PC-3 (cell line): Measurements from ENCODE around the gene PLA2G4B. TPM values are rescaled to one million over a fixed set of nuclear protein-coding genes. Genes with fewer than 3 reads are reported as not detected.

Experiments
- ATAC-seq: fragments of 200-7000 bp; cut with Tn5 transposase; 2 replicates; pipeline ENCODE4 v1.9.1; 2020; ENCODE audit warnings: mild to moderate bottlenecking, moderate library complexity
- BruUV-seq: library from RNA; stranded (reverse); fragments of 400-500 nt; replicated peaks from 2 replicates; lab custom pipeline; 2021; lab: Mats Ljungman, UMichigan
- CTCF ChIA-PET: fragments of 300-600 bp; sonication (Branson Sonifier 250); formaldehyde crosslinking; loops from one replicate; lab custom pipeline; 2022; ENCODE audit warnings: antibody characterized with exemption; lab: Charles Lee
- POLR2A ChIA-PET: fragments of 300-600 bp; sonication (Branson Sonifier 250); formaldehyde crosslinking; loops from one replicate; lab custom pipeline; 2022; ENCODE audit warnings: antibody characterized with exemption; ENCODE audit not compliant: unreplicated experiment; lab: Charles Lee
- DNase-seq: peaks from one replicate; pipeline ENCODE4 v3.0.0-alpha.2; 2015
- H2AFZ ChIP-seq: fragments of 300-600 bp; sonication (generic); 2 replicates; pipeline ENCODE4 v1.6.0; 2016; ENCODE audit warnings: antibody characterized with exemption, low read length
- H3F3A ChIP-seq: fragments of 300-600 bp; sonication (generic); one replicate; pipeline ENCODE4 v1.6.0; 2017; ENCODE audit warnings: antibody characterized with exemption, low read length, control low read depth, mild to moderate bottlenecking; ENCODE audit not compliant: unreplicated experiment
- H3K27ac ChIP-seq: fragments of 300-600 bp; sonication (generic); 2 replicates; pipeline ENCODE4 v1.5.1; 2016; ENCODE audit warnings: mild to moderate bottlenecking, low read length
- H3K27me3 ChIP-seq: fragments of 300-600 bp; sonication (generic); 2 replicates; pipeline ENCODE4 v1.6.1; 2016; ENCODE audit warnings: low read length, mixed read lengths
- H3K36me3 ChIP-seq: fragments of 300-600 bp; sonication (generic); 2 replicates; pipeline ENCODE4 v1.6.1; 2016; ENCODE audit warnings: low read depth, mixed run types, low read length, mixed read lengths
- H3K4me1 ChIP-seq: fragments of 300-600 bp; sonication (generic); 2 replicates; pipeline ENCODE4 v1.5.1; 2016; ENCODE audit warnings: low read length; ENCODE audit not compliant: insufficient read depth
- H3K4me2 ChIP-seq: fragments of 300-600 bp; sonication (generic); 2 replicates; pipeline ENCODE4 v1.6.0; 2016; ENCODE audit warnings: low read length
- H3K4me3 ChIP-seq: fragments of 300-600 bp; sonication (generic); 2 replicates; pipeline ENCODE4 v1.5.1; 2016; ENCODE audit warnings: mild to moderate bottlenecking, low read length, mixed read lengths
- H3K79me2 ChIP-seq: fragments of 300-600 bp; sonication (generic); 2 replicates; pipeline ENCODE4 v1.6.1; 2017; ENCODE audit warnings: low read length, mixed read lengths
- H3K9ac ChIP-seq: fragments of 300-600 bp; sonication (generic); 2 replicates; pipeline ENCODE4 v1.6.0; 2016; ENCODE audit warnings: mild to moderate bottlenecking, low read length
- H3K9me2 ChIP-seq: fragments of 300-600 bp; sonication (generic); replicated peaks from 2 replicates; pipeline ENCODE4 v1.6.1; 2016; ENCODE audit warnings: mixed run types, low read length, mixed read lengths
- H3K9me3 ChIP-seq: fragments of 300-600 bp; sonication (generic); 2 replicates; pipeline ENCODE4 v1.6.1; 2016; ENCODE audit warnings: low read length, mixed read lengths
- H4K20me1 ChIP-seq: fragments of 300-600 bp; sonication (generic); 2 replicates; pipeline ENCODE4 v1.6.1; 2016; ENCODE audit warnings: low read length, mixed read lengths
- EZH2 ChIP-seq: fragments of 300-600 bp; sonication (generic); IDR thresholded peaks from one replicate; pipeline ENCODE4 v1.6.1; 2017; ENCODE audit warnings: antibody characterized with exemption, mild to moderate bottlenecking, low read length; ENCODE audit not compliant: unreplicated experiment
- EZH2phosphoT487 ChIP-seq: fragments of 300-600 bp; sonication (generic); IDR thresholded peaks from 2 replicates; pipeline ENCODE4 v1.6.1; 2018; ENCODE audit warnings: mild to moderate bottlenecking, antibody characterized with exemption, low read length, borderline replicate concordance
- intact Hi-C: fragments of 100-400 bp; cut with micrococcal nuclease; formaldehyde crosslinking; loops from 2 replicates; pipeline ENCODE4 v1.9.0; 2023
- total RNA-seq: library from RNA; depleted of rRNA; stranded (reverse); fragments of >200 nt; gene quantifications from 2 replicates; pipeline ENCODE4 v1.2.3, GENCODE V29; 2014
- TF ChIP-seq, protein P1 (sequence below): fragments of 300-600 bp; sonication (generic); conservative IDR thresholded peaks from 2 replicates; pipeline ENCODE4 v1.5.1; 2017; ENCODE audit warnings: antibody characterized with exemption, low read depth, mild to moderate bottlenecking, low read length

The PLA2G4B gene
- total RNA-seq, 1 experiment from 2014 or later, result 12.2 TPM

DNA sequence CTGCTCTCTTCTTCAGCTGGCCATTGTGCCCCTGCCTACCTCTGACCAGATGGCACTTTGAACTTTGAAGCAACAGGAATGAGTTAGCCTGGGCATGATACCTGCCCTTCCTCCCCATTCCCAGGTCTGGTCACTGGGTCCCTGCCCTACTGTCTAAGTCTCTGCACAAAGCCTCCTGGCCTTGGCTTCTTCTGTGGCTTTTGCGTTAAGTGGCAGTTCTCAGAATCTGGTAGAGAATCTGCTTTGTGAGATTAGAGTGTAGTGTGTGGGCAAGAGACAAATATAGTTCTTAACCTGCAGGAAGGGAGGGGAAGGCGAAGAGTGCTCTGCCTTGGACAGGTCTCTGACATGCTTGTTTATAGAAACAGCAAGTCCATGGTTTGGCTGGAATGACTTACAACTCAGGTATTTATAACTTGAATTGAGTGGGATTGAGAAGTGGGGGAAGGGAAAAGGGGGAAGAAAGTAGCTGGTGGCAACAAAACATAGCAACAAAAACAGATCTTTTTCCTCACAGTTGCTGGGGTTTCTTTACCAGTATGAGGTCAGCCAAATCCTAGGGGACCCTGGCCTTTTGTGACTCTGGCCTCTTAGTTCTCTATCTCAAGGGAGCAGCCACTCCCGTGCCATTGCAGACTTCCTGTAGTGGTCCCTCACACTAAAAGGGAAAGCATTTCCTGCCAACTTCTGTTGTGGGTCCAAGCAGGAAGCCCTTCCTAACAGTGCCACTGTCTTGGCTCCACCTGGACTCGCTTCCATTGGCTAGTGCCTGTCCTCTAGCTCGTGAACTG is 47.7 kb upstream of the PLA2G4B start:
- peak overlapping the region; percentile 18 for H3K9ac ChIP-seq
- peak overlapping the region; percentile 75 for H3K4me2 ChIP-seq
- TF ChIP-seq, protein P1, sequence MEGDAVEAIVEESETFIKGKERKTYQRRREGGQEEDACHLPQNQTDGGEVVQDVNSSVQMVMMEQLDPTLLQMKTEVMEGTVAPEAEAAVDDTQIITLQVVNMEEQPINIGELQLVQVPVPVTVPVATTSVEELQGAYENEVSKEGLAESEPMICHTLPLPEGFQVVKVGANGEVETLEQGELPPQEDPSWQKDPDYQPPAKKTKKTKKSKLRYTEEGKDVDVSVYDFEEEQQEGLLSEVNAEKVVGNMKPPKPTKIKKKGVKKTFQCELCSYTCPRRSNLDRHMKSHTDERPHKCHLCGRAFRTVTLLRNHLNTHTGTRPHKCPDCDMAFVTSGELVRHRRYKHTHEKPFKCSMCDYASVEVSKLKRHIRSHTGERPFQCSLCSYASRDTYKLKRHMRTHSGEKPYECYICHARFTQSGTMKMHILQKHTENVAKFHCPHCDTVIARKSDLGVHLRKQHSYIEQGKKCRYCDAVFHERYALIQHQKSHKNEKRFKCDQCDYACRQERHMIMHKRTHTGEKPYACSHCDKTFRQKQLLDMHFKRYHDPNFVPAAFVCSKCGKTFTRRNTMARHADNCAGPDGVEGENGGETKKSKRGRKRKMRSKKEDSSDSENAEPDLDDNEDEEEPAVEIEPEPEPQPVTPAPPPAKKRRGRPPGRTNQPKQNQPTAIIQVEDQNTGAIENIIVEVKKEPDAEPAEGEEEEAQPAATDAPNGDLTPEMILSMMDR, result no peak
- TF ChIP-seq EZH2 (no peak), EZH2phosphoT487 (no peak)
- no peaks in the 10 kb centered on the region for H3K9me3 ChIP-seq
- no peaks in the 10 kb centered on the region for H3K9me2 ChIP-seq
- H3K27me3 ChIP-seq, result no peaks in the 10 kb centered on the region
- H3F3A ChIP-seq, result no peaks in the 10 kb centered on the region
- intact Hi-C loops, result loop anchor here (2.0 kb wide), 1 partner anchor 16 kb away; the partner anchor contains the start of gene MAPKBP1
- H3K79me2 ChIP-seq, result peaks cover 75% of the 10 kb centered on the region
- H2AFZ ChIP-seq, result peak overlapping the region; percentile 26; the same call in 1 of the 2 replicates
- ChIA-PET POLR2A (interaction anchor here (0.9 kb wide), 1 partner anchor 17 kb away, joined by 7 read pairs; no protein-coding TSS in a partner anchor), CTCF (interaction anchor here (0.7 to 1.0 kb wide), 2 partner anchors 18 to 36 kb away, joined by 3 to 6 read pairs; no protein-coding TSS in a partner anchor)
- BruUV-seq, result no TSS peak
- H3K36me3 ChIP-seq, result no peaks in the 10 kb centered on the region
- peak; percentile 90 for DNase-seq
- H3K4me1 ChIP-seq, result peaks cover 38% of the 10 kb centered on the region
- H3K27ac ChIP-seq, result peak overlapping the region; percentile 84
- peak; percentile 91 for ATAC-seq
- no peaks in the 10 kb centered on the region for H4K20me1 ChIP-seq
- H3K4me3 ChIP-seq, result peak overlapping the region; percentile 6; the same call in 1 of the 2 replicates

DNA sequence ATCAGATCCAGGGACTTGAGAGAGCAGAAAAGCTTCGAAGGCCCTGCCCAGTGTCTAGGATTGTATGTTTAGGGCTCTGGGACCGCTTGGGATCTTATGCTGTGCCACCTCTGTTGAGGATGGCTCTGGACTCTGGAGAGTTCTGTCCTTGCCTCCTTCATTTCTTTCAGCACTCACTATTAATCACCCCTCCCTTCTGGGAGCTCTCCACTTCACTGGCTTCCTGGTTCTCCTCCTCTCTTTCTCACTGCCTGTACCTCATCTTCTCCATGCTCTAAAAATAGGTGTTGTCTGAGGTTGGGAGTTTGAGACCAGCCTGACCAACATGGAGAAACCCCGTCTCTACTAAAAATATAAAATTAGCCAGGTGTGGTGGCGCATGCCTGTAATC is 47.1 kb upstream of the PLA2G4B start:
- peak overlapping the region; percentile 84 for H3K27ac ChIP-seq
- no peaks in the 10 kb centered on the region for H4K20me1 ChIP-seq
- ATAC-seq (peak; percentile 10; the same call in 1 of the 2 replicates), DNase-seq (no peak)
- peak overlapping the region; percentile 17 for H3K9ac ChIP-seq
- no TSS peak for BruUV-seq
- H2AFZ ChIP-seq, result peak overlapping the region; percentile 26; the same call in 1 of the 2 replicates
- ChIA-PET POLR2A (interaction anchor here (0.9 kb wide), 1 partner anchor 18 kb away, joined by 7 read pairs; no protein-coding TSS in a partner anchor), CTCF (interaction anchor here (0.7 to 1.0 kb wide), 2 partner anchors 18 to 36 kb away, joined by 3 to 6 read pairs; no protein-coding TSS in a partner anchor)
- intact Hi-C loops, result loop anchor here (2.0 kb wide), 1 partner anchor 17 kb away; the partner anchor contains the start of gene MAPKBP1
- no peaks in the 10 kb centered on the region for H3K9me3 ChIP-seq
- H3K36me3 ChIP-seq, result no peaks in the 10 kb centered on the region
- H3K79me2 ChIP-seq, result peaks cover 76% of the 10 kb centered on the region
- no peaks in the 10 kb centered on the region for H3F3A ChIP-seq
- TF ChIP-seq EZH2phosphoT487, result no peak
- TF ChIP-seq, protein P1, result no peak
- TF ChIP-seq EZH2, result no peak
- H3K4me3 ChIP-seq, result no peak overlapping the region
- no peaks in the 10 kb centered on the region for H3K27me3 ChIP-seq
- peak overlapping the region; percentile 75 for H3K4me2 ChIP-seq
- no peaks in the 10 kb centered on the region for H3K9me2 ChIP-seq
- H3K4me1 ChIP-seq, result peaks cover 44% of the 10 kb centered on the region
